Vagina (tissue), 2 donors: Measurements from ENCODE around the gene CBLB. TPM values are rescaled to one million over a fixed set of nuclear protein-coding genes. Genes with fewer than 3 reads are reported as not detected.

ENCODE experiments used
- DNase-seq, 2 donors: peaks; one replicate each; pipeline ENCODE4 v3.0.0-alpha.2; 2017; ENCODE audit errors: extremely low spot score in 2 of 2
- H3K27ac ChIP-seq: fragments of 200-600 bp; sonication (generic); one replicate; pipeline ENCODE4 v1.5.1; 2019
- H3K27me3 ChIP-seq: fragments of 200-600 bp; sonication (generic); one replicate; pipeline ENCODE4 v1.5.1; 2019
- H3K36me3 ChIP-seq, 2 donors: fragments of 200-600 bp; sonication (generic); one replicate each; pipeline ENCODE4 v1.5.1; 2017 to 2019
- H3K4me1 ChIP-seq: fragments of 200-600 bp; sonication (generic); one replicate; pipeline ENCODE4 v1.5.1; 2019
- H3K4me3 ChIP-seq, 2 donors: fragments of 200-600 bp; sonication (generic); 1 replicate in 1 of 2; 2 replicates in 1 of 2; pipeline ENCODE4 v1.5.1; 2016 to 2019
- H3K9me3 ChIP-seq: fragments of 200-600 bp; sonication (generic); one replicate; pipeline ENCODE4 v1.5.1; 2019
- POLR2A ChIP-seq, 2 donors: fragments of 450-650 bp; IDR thresholded peaks; one replicate each; pipeline ENCODE4 v1.6.1; 2017; ENCODE audit warnings: antibody characterized with exemption in 2 of 2, mild to moderate bottlenecking in 2 of 2, moderate library complexity in 2 of 2
- POLR2AphosphoS5 ChIP-seq, 2 donors: sonication (generic); formaldehyde crosslinking; IDR thresholded peaks; one replicate each; pipeline ENCODE4 v1.9.0; 2017; ENCODE audit warnings: antibody characterized with exemption in 2 of 2, mild to moderate bottlenecking in 2 of 2, low read depth in 1 of 2; ENCODE audit not compliant: insufficient read depth in 1 of 2
- intact Hi-C: fragments of 100-400 bp; cut with DNase I; formaldehyde crosslinking; loops from one replicate; pipeline ENCODE4 v1.15.1; 2023
- total RNA-seq: library from RNA; depleted of rRNA; stranded (reverse); fragments of >200 nt; gene quantifications from one replicate; pipeline ENCODE4 v1.2.3, GENCODE V29; 2016
- TF ChIP-seq, protein P1 (sequence below), 3 experiments: fragments of 450-650 bp in 2 of 3; fragments of 200-600 bp in 1 of 3; sonication (generic) in 1 of 3; IDR thresholded peaks; one replicate each; pipeline ENCODE4 v1.5.1; 2017 to 2019; ENCODE audit warnings: antibody characterized with exemption in 3 of 3, mild to moderate bottlenecking in 2 of 3, moderate library complexity in 2 of 3

CBLB gene
- total RNA-seq, 1 donor from 2014 or later, result 58.4 TPM

DNA sequence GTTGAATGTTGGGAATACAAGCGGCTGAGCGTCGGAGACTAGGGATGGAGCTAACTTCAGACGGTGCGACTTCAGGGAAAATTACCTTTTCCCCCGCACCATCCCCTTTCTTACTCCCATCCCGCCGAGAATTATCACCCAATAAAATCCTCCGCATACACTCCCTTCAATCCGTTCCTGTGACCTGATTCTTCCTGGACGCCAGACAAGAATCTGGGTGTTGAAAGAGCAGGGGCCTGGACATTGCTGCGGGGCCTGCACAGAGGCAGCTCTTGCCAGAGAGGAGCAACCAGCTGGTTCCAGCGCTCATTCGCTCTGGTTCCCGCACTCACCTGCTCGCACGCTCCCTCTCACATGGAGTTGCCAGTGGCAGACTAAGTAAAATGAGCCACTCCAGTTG, 260.2 kb downstream of the CBLB start:
- no peak overlapping the region for H3K4me3 ChIP-seq
- intact Hi-C loops, result no loop called here

DNA sequence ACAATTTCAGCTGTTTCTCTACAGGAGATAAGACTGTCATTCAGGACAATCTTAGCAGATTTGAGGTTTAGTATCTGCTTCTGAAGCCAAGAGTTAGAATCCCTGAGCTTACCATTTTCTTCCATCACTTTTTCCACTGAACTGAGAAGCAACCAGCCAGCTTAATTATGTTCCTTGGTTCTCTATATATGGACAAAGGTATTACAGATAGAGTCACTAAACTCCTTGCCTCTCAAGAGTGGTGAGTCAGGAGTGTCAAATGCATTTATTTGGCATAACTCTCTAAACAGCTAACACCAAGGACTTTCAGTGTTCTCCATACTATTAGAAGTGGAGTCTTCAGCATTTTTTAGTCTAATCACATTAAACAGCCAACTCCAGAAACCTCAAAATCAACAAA, 262.8 kb downstream of the CBLB start:
- no peaks in the 10 kb centered on the region for H3K36me3 ChIP-seq
- TF ChIP-seq POLR2A (IDR thresholded peaks at IDR 0.05), result no peak
- no peak for TF ChIP-seq POLR2AphosphoS5 (IDR thresholded peaks at IDR 0.05; ENCODE audit: insufficient read depth in 1 of 2, low read depth in 1 of 2)
- TF ChIP-seq, protein P1, sequence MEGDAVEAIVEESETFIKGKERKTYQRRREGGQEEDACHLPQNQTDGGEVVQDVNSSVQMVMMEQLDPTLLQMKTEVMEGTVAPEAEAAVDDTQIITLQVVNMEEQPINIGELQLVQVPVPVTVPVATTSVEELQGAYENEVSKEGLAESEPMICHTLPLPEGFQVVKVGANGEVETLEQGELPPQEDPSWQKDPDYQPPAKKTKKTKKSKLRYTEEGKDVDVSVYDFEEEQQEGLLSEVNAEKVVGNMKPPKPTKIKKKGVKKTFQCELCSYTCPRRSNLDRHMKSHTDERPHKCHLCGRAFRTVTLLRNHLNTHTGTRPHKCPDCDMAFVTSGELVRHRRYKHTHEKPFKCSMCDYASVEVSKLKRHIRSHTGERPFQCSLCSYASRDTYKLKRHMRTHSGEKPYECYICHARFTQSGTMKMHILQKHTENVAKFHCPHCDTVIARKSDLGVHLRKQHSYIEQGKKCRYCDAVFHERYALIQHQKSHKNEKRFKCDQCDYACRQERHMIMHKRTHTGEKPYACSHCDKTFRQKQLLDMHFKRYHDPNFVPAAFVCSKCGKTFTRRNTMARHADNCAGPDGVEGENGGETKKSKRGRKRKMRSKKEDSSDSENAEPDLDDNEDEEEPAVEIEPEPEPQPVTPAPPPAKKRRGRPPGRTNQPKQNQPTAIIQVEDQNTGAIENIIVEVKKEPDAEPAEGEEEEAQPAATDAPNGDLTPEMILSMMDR (IDR thresholded peaks at IDR 0.05), result no peak
- intact Hi-C loops, result no loop called here
- DNase-seq, result no peak
- no peak overlapping the region for H3K4me3 ChIP-seq
- no peaks in the 10 kb centered on the region for H3K4me1 ChIP-seq
- H3K27me3 ChIP-seq, result no peaks in the 10 kb centered on the region
- H3K27ac ChIP-seq, result no peak overlapping the region
- no peaks in the 10 kb centered on the region for H3K9me3 ChIP-seq

More for the DNA sequence above, 260.2 kb downstream of the CBLB start:
- DNase-seq, result no peak
- H3K27me3 ChIP-seq, result no peaks in the 10 kb centered on the region
- H3K36me3 ChIP-seq, result no peaks in the 10 kb centered on the region
- TF ChIP-seq POLR2AphosphoS5 (IDR thresholded peaks at IDR 0.05; ENCODE audit: insufficient read depth in 1 of 2, low read depth in 1 of 2) (no peak), POLR2A (IDR thresholded peaks at IDR 0.05) (no peak)
- TF ChIP-seq, protein P1 (IDR thresholded peaks at IDR 0.05), result no peak
- no peaks in the 10 kb centered on the region for H3K4me1 ChIP-seq
- no peaks in the 10 kb centered on the region for H3K9me3 ChIP-seq
- no peak overlapping the region for H3K27ac ChIP-seq
